ENCODE results near the gene SOHLH1.

DNA sequence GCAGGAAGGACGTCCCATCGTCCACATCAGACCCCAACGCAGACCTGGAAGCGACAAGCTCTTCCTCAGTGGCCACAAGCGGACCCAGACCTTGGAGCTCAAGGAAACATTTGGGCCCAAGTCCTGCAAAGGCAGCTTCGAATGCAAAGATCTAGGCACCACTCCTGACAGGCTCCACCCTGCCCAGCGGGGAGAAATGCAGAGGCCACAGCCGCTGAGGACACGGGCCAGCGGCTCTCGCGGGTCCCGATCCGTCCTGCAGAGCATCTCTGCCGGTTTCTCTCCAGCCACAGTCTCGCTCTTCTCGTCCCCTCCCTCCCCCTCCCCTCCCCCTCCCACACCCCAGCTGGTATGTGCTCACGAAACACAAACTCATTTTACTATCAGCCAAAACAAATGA, 4.9 kb downstream of the SOHLH1 start:
- no peak for TF ChIP-seq POLR2AphosphoS5 (IDR thresholded peaks at IDR 0.05; ENCODE audit: low read depth, low read length)
- no peak for TF ChIP-seq EGR1 (IDR thresholded peaks at IDR 0.05; ENCODE audit: low read depth)
- no peak for TF ChIP-seq RAD21 (IDR thresholded peaks at IDR 0.05; ENCODE audit: low read depth)
- TF ChIP-seq POLR2A (IDR thresholded peaks at IDR 0.05; ENCODE audit: borderline replicate concordance, extremely low read depth, insufficient read depth, insufficient read length) = no peak
- TF ChIP-seq, protein P1, sequence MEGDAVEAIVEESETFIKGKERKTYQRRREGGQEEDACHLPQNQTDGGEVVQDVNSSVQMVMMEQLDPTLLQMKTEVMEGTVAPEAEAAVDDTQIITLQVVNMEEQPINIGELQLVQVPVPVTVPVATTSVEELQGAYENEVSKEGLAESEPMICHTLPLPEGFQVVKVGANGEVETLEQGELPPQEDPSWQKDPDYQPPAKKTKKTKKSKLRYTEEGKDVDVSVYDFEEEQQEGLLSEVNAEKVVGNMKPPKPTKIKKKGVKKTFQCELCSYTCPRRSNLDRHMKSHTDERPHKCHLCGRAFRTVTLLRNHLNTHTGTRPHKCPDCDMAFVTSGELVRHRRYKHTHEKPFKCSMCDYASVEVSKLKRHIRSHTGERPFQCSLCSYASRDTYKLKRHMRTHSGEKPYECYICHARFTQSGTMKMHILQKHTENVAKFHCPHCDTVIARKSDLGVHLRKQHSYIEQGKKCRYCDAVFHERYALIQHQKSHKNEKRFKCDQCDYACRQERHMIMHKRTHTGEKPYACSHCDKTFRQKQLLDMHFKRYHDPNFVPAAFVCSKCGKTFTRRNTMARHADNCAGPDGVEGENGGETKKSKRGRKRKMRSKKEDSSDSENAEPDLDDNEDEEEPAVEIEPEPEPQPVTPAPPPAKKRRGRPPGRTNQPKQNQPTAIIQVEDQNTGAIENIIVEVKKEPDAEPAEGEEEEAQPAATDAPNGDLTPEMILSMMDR (IDR thresholded peaks at IDR 0.05 in 2 of 3, conservative IDR thresholded peaks at IDR 0.05 in 1 of 3; ENCODE audit: borderline replicate concordance in 1 of 3, insufficient read depth in 1 of 3, low read depth in 2 of 3, low read length in 2 of 3) = no peak
- TF ChIP-seq SP1 (IDR thresholded peaks at IDR 0.05; ENCODE audit: low read depth) = no peak
- no peak for TF ChIP-seq EZH2phosphoT487 (IDR thresholded peaks at IDR 0.05; ENCODE audit: borderline replicate concordance)
- no peak for TF ChIP-seq SRF (IDR thresholded peaks at IDR 0.05; ENCODE audit: low read depth)
- TF ChIP-seq, protein P2, sequence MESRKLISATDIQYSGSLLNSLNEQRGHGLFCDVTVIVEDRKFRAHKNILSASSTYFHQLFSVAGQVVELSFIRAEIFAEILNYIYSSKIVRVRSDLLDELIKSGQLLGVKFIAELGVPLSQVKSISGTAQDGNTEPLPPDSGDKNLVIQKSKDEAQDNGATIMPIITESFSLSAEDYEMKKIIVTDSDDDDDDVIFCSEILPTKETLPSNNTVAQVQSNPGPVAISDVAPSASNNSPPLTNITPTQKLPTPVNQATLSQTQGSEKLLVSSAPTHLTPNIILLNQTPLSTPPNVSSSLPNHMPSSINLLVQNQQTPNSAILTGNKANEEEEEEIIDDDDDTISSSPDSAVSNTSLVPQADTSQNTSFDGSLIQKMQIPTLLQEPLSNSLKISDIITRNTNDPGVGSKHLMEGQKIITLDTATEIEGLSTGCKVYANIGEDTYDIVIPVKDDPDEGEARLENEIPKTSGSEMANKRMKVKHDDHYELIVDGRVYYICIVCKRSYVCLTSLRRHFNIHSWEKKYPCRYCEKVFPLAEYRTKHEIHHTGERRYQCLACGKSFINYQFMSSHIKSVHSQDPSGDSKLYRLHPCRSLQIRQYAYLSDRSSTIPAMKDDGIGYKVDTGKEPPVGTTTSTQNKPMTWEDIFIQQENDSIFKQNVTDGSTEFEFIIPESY (IDR thresholded peaks at IDR 0.05; ENCODE audit: extremely low read depth, insufficient replicate concordance, low read length) = no peak
- TF ChIP-seq CEBPB (IDR thresholded peaks at IDR 0.05; ENCODE audit: low read depth) = no peak
- TF ChIP-seq, protein P3, sequence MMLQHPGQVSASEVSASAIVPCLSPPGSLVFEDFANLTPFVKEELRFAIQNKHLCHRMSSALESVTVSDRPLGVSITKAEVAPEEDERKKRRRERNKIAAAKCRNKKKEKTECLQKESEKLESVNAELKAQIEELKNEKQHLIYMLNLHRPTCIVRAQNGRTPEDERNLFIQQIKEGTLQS (IDR thresholded peaks at IDR 0.05) = no peak
- TF ChIP-seq CBX3 (IDR thresholded peaks at IDR 0.05; ENCODE audit: low read depth) = no peak
- TF ChIP-seq ZNF274 (IDR thresholded peaks at IDR 0.05; ENCODE audit: low read depth, low read length) = no peak

All from HCT116 (cell line).